ENCODE measurements around the gene MMP19.

MMP19 gene

GRCh38 chr12:55812088-55812487 lies 30.6 kb downstream of the MMP19 start:
- DNase-seq, result no peak

GRCh38 chr12:55809274-55809673 lies 33.5 kb downstream of the MMP19 start:
- DNase-seq, result no peak

- DNase-seq, result no peak
Measured at GRCh38 chr12:55806982-55807381, 35.8 kb downstream of the MMP19 start.

- DNase-seq, result no peak
Measured at GRCh38 chr12:55797550-55797949, 45.2 kb downstream of the MMP19 start.

- DNase-seq, result no peak
Measured at GRCh38 chr12:55797068-55797467, 45.7 kb downstream of the MMP19 start.

GRCh38 chr12:55795950-55796349 lies 46.8 kb downstream of the MMP19 start:
- DNase-seq, result no peak

GRCh38 chr12:55789893-55790292 lies 52.8 kb downstream of the MMP19 start:
- no peak for DNase-seq

- no peak for DNase-seq
Measured at GRCh38 chr12:55789171-55789570, 53.6 kb downstream of the MMP19 start.

GRCh38 chr12:55788546-55788945 lies 54.2 kb downstream of the MMP19 start:
- DNase-seq, result no peak

Data from effector CD8-positive, alpha-beta T cell (primary cell).